Inferior parietal cortex (tissue), 1 donor: Measurements from ENCODE around the gene DENND5A.
A peak's percentile ranks its signal among the peaks of the same experiment; 100 is the strongest.

ENCODE experiments used
- DNase-seq: peaks from one replicate; pipeline ENCODE4 v3.0.0-alpha.2; 2016; ENCODE audit errors: extremely low spot score

DENND5A gene

DNA sequence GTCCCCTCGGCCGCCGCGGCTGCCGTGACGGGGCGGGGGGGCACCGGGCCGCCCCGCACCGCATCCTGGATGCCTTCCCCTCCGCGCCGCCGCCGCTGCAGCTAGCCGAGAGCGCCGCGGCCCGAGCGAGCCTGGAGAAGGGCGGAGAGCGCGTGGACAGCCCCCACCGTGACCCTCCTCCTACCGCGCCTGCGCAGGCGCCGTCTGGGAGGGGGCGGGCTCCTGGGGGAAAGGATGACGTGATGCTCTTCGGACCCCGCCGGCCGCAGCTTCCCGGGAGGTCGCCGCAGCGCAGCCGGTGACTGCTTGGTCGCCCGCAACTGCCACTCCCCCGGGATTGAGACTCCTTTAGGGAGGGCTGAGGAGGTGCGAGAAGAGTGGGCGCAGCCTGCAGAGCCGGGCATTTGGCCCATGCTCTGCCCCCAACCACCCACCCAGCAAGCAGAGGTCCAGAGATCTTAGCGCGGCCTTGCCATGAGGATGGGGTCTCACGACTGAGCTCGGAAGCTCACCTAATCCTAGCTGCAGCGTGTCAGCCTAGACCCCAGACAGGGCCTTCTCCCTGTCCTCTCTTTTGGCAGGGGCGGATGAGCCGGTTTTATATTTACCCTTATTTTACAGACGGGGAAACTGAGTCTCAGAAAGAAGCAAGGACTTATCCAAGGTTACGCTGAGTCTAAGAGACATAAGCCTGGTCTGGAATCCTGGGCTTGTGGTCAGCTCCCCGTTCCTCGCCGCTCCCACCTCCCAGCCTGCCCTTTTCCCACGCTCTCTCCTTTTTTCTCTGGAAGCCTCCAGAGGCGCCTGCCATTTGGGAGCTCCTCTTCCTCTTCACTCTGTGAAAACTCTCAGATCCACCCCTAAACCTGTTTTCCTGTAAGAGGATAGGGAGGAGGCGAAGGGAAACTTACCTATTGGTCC, at the start of gene DENND5A:
Gene DENND5A, minus strand, starts transcription at position 140 of the 921 bp plus-strand sequence. CDS start 281 bp downstream, outside the sequence.
- peak; percentile 85 for DNase-seq

DNA sequence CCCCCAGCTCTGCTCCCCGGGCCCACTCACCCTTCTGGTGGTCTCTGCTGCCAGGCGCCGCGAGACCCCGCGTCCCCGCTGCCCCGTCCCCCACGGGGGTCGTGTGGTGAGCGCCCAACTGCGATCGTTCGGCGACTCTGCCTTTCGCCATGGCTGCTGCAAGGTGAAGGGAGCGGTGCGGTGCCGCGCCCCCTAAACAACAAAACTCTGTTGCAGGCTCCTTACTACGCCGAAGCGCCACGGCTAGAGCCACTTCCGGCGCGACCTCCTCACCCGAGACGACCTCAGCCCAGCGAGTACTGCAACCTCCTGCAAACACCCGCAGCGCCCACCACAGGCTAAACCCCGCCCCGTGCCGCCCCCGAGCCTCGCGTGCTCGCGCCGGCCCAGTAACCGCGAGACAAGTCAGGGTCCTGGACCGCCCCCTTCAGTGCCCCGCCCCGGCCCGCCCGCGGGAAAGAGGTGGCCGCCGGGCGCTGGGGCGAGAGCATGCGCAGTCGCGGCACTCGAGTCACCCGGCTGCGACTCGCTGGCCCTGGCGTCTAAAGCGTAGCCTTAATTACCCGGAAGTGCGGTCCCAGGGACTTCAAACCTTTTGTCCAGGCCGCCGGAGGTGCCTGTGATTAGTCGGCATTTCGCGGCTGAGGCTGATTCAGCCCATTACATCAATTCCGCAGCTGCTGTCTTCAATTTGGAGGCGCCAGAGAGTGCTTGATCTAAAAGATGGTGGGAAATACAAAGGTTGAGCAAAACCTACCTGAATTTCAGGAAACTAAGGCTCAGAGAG, 49.3 kb upstream of the DENND5A start, which contains the start of gene TMEM41B:
Gene TMEM41B, minus strand, starts transcription at position 303 of the 787 bp plus-strand sequence. Its CDS starts 152 bp downstream, at position 151.
- peak; percentile 97 for DNase-seq

- DNase-seq, result peak; percentile 11
Observed at GRCh38 chr11:9313648-9314290, 48.6 kb upstream of the DENND5A start.

- no peak for DNase-seq
Observed at GRCh38 chr11:9310485-9311090, 45.4 kb upstream of the DENND5A start.

DNA sequence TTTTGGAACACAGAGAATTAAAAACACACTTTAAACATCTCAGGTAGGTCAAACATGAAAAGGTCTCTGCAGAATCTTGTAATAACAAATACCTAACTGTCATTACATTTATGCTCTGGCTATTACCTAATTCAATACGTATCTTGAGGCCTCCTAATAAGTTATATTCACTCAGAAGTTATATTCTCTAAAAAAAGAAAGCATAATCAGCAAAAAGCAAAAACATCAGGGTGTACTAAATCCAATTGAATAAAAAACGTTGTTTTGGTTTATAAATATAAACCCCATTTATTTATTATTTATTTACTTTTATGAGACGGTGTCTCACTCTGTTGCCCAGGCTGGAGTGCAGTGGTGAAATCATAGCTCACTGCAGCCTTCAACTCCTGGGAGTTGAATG, 39.0 kb upstream of the DENND5A start:
- DNase-seq, result no peak

DNA sequence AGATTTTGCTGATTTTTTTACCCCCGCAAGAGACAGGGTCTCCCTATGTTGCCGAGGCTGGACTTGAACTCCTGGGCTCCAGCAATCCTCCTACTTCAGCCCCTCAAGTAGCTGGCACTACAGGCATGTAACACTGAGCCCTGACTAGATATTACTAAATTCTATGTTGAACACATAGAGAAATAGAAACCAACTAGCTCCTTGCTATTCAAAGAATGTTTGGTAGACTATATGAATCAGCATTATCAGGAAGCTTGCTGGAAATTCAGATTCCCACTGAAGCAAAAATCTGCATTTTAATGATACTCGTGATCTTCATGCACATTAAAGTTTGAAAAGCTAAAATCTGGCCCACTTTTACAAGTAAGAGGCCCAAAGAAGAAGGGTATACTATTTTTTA, 37.3 kb upstream of the DENND5A start:
- DNase-seq, result no peak

DNA sequence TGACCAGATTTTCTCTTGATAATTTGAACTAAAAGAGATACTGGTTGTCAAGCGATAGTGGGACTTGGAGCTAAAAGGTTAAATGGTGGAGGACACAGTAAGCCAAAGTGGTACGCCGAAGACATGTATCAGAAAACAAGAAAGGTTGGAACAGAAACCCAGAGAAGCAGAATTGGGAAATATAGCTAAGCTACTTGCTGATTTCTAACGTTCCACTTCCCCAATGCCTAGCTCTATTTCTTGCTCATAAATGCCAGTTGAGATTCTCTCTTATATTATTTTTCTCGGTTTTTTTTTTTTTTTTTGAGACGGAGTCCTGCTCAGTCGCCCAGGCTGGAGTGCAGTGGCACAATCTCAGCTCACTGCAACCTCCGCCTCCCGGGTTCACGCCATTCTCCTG, 36.6 kb upstream of the DENND5A start:
- DNase-seq, result no peak

DNA sequence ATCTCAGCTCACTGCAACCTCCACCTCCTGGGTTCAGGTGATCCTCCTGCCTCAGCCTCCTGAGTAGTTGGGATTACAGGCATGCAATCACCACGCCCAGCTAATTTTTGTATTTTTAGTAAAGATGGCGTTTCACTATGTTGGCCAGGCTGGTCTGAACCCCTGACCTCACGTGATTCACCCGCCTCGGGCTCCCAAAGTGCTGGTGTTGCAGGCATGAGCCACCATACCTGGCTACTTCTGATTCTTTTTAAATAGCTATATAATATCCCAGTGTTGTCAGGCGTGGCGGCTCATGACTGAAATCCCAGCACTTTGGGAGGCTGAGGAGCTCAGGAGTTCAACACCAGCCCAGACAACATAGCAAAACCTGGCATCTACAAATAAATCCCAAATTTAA, 28.5 kb upstream of the DENND5A start:
- no peak for DNase-seq

DNA sequence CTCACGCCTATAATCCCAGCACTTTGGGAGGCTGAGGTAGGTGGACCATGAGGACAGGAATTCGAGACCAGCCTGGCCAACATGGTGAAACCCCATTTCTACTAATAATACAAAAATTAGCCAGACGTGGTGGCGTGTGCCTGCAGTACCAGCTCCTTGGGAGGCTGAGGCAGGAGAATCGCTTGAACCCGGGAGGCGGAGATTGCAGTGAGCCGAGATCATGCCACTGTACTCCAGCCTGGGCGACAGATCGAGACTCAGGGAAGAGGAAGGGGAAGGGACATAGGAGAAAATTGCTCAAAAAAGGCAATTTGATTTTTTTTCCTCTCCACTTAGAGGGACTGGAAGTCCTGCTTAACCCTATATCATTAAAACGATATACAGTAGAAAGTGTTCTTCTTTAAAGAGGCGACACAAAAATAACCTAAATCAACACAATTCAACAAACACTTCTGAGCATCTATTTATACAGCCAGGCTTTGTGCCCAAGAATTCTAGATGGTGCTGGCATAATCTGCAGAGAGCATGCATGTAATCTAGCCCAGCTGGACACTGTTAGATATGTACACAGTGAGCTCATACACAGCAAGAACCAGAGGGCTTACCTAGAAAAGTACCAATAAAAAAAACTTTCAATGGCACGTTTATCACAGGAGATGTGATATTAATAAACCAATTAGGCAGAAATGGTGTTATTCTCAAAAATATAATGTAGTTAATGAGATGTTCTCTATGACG, 20.9 kb upstream of the DENND5A start:
- no peak for DNase-seq

- no peak for DNase-seq
Observed at GRCh38 chr11:9280655-9281301, 15.6 kb upstream of the DENND5A start.

DNA sequence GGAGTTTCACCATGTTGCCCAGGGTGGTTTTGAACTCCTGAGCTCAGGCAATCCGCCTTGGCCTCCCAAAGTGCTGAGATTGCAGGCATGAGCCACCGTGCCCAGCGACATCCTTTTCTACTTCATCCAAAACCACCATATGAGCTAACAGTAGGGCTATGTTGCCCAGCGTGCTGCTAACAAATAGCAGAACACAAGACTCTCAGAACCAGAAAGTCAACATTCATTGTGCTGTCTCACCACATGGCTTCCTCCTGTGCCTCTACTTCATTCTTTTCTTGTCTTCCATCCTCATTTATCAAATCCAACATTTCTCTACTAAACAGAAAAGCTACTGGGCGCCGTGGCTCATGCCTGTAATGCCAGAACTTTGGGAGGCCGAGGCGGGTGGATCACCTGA, 12.0 kb upstream of the DENND5A start:
- no peak for DNase-seq

GRCh38 chr11:9276571-9276970, 11.4 kb upstream of the DENND5A start:
- DNase-seq, result no peak

DNA sequence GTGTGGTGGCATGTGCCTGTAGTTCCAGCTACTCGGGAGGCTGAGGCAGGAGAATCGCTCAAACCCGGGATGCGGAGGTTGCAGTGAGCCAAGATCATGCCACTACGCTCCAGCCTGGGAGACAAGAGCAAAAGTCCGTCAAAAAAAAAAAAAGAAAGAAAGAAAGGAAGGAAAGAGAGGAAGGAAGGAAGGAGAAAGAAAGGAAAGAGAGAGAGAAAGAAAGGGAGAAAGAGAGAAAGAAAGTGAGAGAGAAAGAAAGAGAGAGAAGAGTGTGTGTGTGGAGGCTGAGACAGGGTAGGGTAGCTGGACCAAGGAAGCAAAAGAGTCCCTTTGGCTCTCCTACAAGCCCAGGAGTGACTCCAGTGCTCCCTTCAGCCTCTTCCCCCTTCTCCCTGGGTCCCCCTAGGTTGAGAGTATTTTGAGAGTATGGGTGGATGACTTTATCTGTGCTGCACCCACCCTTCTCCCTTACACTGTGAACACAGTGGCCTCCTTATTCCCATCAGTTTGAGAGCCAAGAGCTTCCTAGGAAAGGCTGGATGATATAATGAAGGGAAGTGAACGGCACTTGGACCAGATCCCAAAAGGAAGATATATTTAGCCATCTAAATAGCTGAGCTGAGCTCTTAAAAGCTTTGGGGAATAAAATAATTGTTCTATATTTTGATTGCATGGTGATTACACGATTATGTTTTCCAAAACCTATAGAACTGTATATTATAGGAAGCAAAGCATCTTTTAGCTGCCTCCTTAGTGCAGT, 9.5 kb upstream of the DENND5A start:
- DNase-seq, result peak; percentile 39

DNA sequence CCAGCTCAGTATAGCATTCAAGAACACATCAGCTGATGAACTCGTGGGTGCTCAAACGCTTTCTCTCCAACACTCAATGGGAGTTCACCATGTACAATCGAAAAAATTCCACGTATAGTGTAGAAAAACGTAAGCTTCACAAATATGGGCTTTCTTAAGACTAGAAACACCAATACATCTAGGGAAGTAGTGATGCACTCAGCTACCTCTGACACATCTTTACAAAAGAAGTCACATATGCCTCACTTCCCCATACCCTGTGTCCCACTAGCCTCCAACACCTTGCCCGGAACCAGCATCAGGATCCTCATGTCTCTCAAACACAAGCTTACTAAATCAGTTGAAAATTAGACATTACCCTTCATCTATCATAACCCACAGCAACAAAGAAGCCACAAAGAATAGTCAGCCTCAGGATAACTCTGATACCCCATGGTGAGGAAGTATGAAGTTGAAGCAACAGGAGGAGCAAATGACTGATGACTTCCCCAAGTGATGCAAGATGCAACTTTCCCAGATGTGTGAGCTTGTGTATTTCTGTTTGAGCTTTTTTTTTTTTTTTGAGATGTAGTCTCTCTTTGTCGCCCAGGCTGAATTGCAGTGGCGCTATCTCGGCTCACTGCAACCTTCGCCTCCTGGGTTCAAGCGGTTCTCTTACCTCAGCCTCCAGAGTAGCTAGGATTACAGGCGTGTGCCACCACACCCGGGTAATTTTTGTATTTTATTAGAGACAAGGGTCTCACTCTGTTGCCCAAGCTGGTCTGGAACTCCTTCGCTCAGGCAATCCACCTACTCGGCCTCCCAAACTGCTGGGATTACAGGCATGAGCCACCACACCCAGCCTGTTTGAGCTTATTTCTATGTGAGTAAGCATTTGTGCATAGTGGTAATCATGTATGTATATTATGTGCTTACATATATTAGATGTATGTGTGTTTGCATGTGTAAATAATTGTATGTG, 8.5 kb upstream of the DENND5A start:
- DNase-seq, result no peak

DNA sequence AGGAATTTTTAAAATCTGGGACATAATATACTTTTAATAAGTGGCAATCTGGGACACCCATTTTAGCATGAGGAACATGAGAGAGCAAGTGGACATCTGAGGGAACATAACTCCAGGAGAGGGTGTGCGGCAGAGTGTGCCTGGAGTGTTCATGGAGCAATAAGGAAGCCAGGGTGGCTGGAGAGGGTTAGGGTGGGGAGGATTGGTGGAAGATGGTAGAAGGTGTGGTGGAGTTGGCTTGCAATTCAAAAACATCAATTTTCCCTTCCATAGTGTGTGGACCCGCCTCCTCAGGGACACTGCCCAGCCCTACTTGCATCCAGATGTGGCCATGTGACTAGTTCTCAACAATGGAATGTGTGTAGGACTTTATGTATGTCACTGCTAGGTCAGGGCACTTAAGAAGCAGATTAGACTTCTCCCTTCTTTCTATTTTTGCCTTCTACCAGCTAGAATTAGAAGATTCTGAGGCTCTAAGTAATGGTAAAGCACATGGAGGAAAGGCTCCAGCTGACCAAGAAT, 4.4 kb upstream of the DENND5A start:
- DNase-seq, result no peak

GRCh38 chr11:9267680-9268079, 2.5 kb upstream of the DENND5A start:
- no peak for DNase-seq

DNA sequence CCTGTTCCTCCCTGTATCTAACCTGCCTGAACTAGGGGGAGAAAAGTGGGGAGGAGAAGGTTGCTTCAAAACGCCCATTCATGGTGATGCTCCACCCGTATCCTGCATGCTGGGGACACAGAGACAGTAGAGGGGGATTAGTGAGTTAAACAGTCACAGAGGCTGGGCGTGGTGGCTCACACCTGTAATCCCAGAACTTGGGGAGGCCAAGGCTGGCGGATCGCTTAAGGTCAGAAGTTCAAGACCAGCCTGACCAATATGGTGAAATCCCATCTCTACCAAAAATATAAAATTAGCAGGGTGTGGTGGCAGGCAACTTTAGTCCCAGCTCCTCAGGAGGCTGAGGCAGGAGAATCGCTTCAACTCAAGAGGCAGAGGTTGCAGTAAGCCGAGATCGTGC, 1.8 kb upstream of the DENND5A start:
- DNase-seq, result no peak

DNA sequence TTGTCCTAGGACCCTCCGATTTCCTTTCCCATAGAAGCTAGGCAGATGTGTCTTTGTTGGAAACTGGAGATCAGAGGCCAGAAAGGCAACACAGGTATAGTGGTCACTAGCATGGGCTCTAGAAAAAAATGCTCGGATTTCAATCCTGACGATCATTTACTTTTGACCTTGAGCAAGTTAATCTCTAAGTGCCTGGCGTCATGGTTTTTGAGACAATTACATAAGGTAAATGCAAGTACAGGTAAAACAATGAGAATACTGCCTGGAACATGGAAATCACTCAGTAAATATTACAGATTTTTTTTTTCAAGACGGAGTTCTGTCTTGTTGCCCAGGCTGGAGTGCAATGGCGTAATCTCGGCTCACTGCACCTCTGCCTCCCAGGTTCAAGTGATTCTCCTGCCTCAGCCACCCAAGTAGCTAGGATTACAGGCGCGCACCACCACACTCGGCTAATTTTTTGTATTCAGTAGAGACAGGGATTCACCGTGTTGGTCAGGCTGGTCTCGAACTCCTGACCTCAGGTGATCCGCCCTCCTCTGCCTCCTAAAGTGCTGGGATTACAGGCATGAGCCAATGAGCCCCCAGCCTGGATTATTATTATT, 1.1 kb upstream of the DENND5A start:
- DNase-seq, result no peak
